ENCODE results near the gene HECTD4.

GRCh38 chr12:112357214-112357613, 25.0 kb downstream of the HECTD4 start:
- TF ChIP-seq RAD21 (IDR thresholded peaks at IDR 0.05): no peak
- no peak for TF ChIP-seq TAF1 (conservative IDR thresholded peaks at IDR 0.05)
- no peak for TF ChIP-seq CTCF (IDR thresholded peaks at IDR 0.05; ENCODE audit: low read depth, low read length, missing input control)
- no peak for TF ChIP-seq FOXA1 (IDR thresholded peaks at IDR 0.05)
- TF ChIP-seq REST (IDR thresholded peaks at IDR 0.05): no peak
- no peak for TF ChIP-seq EGR1 (IDR thresholded peaks at IDR 0.05; ENCODE audit: low read depth in 2 of 2)
- no peak for TF ChIP-seq GABPA (IDR thresholded peaks at IDR 0.05 in 1 of 2, conservative IDR thresholded peaks at IDR 0.05 in 1 of 2)
- no peak for TF ChIP-seq ZBTB33 (IDR thresholded peaks at IDR 0.05)
- no peak for TF ChIP-seq SP1 (IDR thresholded peaks at IDR 0.05)
- TF ChIP-seq MAX (IDR thresholded peaks at IDR 0.05): no peak
- no peak for TF ChIP-seq RXRA (IDR thresholded peaks at IDR 0.05)

Data from liver (tissue), 3 donors.